ENCODE measurements around the gene SERPINA5. TPM values are rescaled to one million over a fixed set of nuclear protein-coding genes. Genes with fewer than 3 reads are reported as not detected.

SERPINA5 gene
- total RNA-seq, 1 donor from 2014 or later: 2.4 TPM

DNA sequence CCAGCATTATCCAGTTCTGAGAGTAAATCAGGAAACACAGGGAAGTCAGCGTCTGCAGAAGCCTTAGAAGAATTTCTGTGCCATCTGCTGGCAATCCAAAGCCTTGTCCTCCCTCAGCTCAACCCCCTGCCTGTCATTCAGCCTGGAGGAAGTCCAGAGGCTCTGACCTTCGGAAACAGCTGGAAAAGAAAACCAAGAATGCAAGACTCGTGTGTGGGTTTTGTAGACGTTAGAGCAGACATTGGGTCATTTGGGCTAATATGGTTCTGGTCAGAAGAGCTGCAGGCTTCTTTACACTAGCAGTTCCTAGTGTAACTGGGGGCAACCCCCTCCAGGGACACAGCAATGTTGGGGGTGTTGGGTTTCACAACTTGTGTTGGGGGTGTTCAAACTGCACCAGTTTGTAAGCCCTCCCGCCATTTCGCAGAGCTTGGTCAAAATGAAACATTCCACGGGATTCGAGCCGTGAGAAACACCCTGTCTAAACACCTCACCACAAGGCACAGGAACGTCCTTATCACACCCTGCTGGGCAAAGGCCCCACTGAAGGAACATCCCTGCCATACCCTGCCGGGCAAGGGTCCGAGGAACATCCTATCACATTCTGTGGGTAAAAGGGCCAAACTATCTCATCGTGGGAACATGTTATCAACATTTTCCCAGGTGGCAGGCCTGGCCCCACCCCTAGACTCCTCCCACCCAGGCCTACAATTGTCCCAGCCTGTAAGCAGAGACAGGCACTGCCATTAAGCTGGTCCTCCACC is 41.0 kb upstream of the SERPINA5 start:
- TF ChIP-seq, protein P1, sequence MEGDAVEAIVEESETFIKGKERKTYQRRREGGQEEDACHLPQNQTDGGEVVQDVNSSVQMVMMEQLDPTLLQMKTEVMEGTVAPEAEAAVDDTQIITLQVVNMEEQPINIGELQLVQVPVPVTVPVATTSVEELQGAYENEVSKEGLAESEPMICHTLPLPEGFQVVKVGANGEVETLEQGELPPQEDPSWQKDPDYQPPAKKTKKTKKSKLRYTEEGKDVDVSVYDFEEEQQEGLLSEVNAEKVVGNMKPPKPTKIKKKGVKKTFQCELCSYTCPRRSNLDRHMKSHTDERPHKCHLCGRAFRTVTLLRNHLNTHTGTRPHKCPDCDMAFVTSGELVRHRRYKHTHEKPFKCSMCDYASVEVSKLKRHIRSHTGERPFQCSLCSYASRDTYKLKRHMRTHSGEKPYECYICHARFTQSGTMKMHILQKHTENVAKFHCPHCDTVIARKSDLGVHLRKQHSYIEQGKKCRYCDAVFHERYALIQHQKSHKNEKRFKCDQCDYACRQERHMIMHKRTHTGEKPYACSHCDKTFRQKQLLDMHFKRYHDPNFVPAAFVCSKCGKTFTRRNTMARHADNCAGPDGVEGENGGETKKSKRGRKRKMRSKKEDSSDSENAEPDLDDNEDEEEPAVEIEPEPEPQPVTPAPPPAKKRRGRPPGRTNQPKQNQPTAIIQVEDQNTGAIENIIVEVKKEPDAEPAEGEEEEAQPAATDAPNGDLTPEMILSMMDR (conservative IDR thresholded peaks at IDR 0.05; ENCODE audit: low read depth, low read length): peak; percentile 23

DNA sequence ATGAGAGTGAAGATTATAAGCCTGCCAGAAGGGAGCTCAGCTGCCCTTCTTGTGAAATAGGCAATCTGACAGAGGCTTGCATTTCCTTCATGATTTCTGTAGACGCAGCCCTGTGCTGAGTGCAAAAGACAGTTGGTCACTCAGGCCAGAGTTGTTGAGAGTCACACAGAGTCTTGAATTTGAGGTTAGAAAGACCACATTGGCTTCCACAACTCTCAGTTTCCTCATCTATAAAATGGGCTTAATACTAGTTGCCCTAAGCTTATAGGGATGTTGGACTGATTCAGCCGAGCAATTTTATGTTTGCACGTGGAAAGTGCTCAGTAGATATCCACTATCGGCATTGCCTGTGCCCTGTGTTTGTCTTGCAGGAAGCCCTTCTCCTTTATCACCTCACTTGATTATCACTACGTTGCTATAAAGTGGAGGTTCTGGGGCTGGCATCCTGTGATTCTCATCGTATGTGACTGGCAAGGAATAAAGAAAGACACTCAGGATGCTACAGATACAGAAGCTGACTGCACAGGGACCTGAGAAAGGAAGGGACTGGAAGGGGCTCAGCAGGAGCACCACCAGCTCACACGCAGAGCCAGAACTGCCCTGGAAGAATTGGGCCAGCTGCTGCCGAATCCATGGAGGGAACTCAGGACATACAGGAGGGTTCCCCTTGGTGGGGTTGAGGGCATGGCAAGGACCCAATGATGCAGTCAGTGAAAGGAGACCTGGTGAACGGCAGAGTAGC is 39.8 kb upstream of the SERPINA5 start:
- DNase-seq (ENCODE audit: low read depth): no peak
- no peak overlapping the region for H3K4me3 ChIP-seq (ENCODE audit: low read depth, low read length)
- TF ChIP-seq, protein P1 (conservative IDR thresholded peaks at IDR 0.05; ENCODE audit: low read depth, low read length): no peak

More for the DNA sequence above, 41.0 kb upstream of the SERPINA5 start:
- DNase-seq (ENCODE audit: low read depth): no peak
- no peak overlapping the region for H3K4me3 ChIP-seq (ENCODE audit: low read depth, low read length)

DNA sequence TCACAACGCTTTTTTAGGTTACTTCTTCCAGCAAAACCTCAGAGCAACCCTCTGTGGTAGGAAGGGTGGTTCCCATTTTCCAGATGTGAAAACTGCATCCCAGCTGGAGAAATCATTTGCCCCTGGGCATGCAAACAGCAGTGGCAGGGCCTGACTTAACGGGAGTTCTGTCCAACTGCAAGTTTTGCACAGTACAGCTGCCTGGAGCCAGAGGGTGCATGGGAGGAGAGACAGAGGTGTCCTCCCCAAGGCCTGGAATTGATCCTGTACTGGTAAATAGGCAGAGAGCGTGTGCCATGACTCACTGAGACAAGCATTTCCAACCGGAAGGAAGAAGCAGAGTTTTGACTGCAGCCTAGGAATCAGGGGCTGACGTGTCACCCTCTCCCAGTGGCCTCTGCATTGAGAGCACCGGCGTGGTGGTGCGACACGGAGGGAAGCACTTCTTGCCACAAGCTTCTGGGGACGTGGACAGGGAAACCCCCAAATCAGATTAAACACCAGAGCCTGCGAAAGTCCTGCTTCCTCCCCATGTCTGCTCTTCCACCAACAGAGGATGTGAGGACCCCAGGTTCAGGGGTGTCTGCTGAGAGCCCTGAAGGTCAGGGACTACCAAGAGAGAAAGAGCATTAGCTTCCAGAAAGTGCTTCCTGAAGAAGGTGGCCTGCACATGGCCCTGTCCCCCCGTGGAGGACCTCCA is 39.0 kb upstream of the SERPINA5 start:
- H3K4me3 ChIP-seq (ENCODE audit: low read depth, low read length): no peak overlapping the region
- no peak for DNase-seq (ENCODE audit: low read depth)
- TF ChIP-seq, protein P1 (conservative IDR thresholded peaks at IDR 0.05; ENCODE audit: low read depth, low read length): no peak

DNA sequence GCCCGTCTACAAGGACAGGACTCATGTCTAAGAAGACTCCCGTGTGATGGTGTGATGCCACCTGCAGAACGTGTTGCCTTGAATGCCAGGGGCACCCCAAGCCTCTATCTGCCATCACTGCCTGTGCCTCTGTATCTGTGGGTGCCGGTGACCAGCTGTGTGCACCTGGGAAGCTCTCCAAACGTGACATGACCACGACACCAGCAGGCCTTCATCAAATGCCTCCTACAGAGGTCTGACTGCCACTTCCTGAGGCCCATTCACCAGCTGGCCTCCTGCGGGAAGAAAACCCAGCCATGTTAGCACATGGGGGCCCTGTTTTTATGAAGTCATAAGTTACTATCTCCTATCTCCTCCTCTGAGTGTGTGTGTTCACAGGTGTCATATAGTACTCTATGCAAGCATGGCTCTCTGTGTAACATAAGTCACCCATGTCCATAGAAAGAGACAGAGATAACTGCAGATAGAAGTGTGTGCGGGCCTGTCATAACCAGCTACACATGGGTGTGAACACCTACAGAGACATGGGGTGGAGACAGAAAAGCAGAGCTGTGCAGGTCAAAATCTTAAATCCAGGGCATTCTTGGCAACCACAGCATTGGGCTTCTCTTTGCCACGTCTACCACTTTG is 38.3 kb upstream of the SERPINA5 start:
- TF ChIP-seq, protein P1 (conservative IDR thresholded peaks at IDR 0.05; ENCODE audit: low read depth, low read length): no peak
- no peak for DNase-seq (ENCODE audit: low read depth)
- H3K4me3 ChIP-seq (ENCODE audit: low read depth, low read length): no peak overlapping the region

DNA sequence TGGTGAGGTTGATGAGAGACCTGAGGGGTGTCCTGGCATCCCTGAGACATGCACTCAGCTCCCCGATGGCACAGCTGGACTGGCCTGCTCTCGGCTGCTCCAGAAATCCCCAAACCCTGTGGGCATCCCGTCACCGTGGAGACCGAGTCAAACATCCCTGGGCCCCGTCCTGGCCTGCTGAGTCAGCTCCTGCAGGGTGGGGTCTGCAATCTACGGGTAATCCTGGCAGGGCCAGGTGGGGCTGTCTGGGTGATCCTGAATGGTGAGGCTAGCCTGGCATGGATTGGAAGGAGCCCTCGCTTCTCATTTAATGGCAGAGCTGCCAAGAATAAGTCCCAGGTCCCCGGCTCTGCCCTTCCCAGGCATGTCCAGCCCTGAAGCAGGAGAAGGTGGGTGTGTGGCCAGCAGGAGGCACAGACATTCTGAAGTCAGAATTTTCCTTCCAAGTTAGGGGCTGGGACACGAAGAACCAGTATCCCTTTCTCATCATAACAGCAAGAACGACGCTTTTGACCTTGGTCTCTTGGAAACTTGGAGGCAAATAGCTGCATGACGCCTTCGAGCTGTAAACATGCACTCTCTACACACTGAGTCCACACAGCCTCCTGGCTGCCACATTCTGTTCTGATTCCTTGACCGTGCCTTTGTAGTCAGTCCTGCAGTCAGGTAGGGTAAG is 37.6 kb upstream of the SERPINA5 start:
- DNase-seq (ENCODE audit: low read depth): no peak
- no peak overlapping the region for H3K4me3 ChIP-seq (ENCODE audit: low read depth, low read length)
- TF ChIP-seq, protein P1 (conservative IDR thresholded peaks at IDR 0.05; ENCODE audit: low read depth, low read length): no peak

DNA sequence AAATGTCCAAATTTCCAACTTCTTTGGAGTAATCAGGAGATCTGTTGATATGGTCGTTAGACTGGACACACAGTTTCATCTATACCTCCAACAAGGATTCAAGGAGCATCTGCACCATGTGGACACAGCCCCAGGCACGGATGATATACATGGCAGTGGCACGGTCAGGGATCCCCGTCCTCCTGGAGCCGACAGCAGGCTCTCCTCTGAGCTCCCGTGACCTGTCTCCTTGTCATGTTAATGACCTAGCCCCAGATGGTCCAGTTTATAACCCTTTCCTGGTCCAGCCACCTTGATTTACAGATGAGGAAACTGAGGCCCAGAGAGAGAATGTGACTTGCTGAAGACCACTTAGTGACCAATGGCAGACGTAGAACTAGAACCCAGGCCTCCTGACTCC is 36.5 kb upstream of the SERPINA5 start:
- DNase-seq (ENCODE audit: low read depth): no peak
- H3K4me3 ChIP-seq (ENCODE audit: low read depth, low read length): no peak overlapping the region
- TF ChIP-seq, protein P1 (conservative IDR thresholded peaks at IDR 0.05; ENCODE audit: low read depth, low read length): no peak
